Neural cell (in vitro differentiated cells): ENCODE results near the gene KCNQ5. TPM values are rescaled to one million over a fixed set of nuclear protein-coding genes. Genes with fewer than 3 reads are reported as not detected.

Source experiments
- H2AFZ ChIP-seq: fragments of 200-600, 300-800 bp; sonication (generic), shearing (Covaris generic); 2 replicates; pipeline ENCODE4 v1.6.0; 2014; ENCODE audit warnings: low read depth, mild to moderate bottlenecking, antibody characterized with exemption, low read length, moderate library complexity
- H3F3A ChIP-seq: fragments of 200-600 bp; shearing (Covaris generic); 2 replicates; pipeline ENCODE4 v1.6.1; 2016; ENCODE audit warnings: mild to moderate bottlenecking, moderate library complexity, mixed read lengths, antibody characterized with exemption, low read length; ENCODE audit not compliant: insufficient read depth, poor library complexity, severe bottlenecking
- H3K27ac ChIP-seq: fragments of 200-600, 300-800 bp; sonication (generic), shearing (Covaris generic); 2 replicates; pipeline ENCODE4 v1.5.1; 2014; ENCODE audit warnings: mild to moderate bottlenecking, low read length, moderate library complexity
- H3K27me3 ChIP-seq: fragments of 300-800, 200-600 bp; sonication (generic), shearing (Covaris generic); 2 replicates; pipeline ENCODE4 v1.6.0; 2014; ENCODE audit warnings: mild to moderate bottlenecking, low read depth, low read length, moderate library complexity; ENCODE audit not compliant: insufficient read depth
- H3K36me3 ChIP-seq: fragments of 300-800, 200-600 bp; sonication (generic), shearing (Covaris generic); 2 replicates; pipeline ENCODE4 v1.5.1; 2014; ENCODE audit warnings: mild to moderate bottlenecking, antibody characterized with exemption, low read length, moderate library complexity; ENCODE audit not compliant: insufficient read depth
- H3K4me2 ChIP-seq: fragments of 300-800, 200-600 bp; sonication (generic), shearing (Covaris generic); 2 replicates; pipeline ENCODE4 v1.6.0; 2014; ENCODE audit warnings: mild to moderate bottlenecking, low read length
- H3K4me3 ChIP-seq: fragments of 300-800, 200-600 bp; sonication (generic), shearing (Covaris generic); 2 replicates; pipeline ENCODE4 v1.5.1; 2014; ENCODE audit warnings: mild to moderate bottlenecking, low read length, moderate library complexity
- H3K79me2 ChIP-seq: fragments of 200-600 bp; shearing (Covaris generic); replicated peaks from 2 replicates; pipeline ENCODE4 v1.6.0; 2014; ENCODE audit warnings: mild to moderate bottlenecking, low read length, moderate library complexity; ENCODE audit not compliant: insufficient read depth
- H3K9ac ChIP-seq: fragments of 300-800, 200-600 bp; sonication (generic), shearing (Covaris generic); 2 replicates; pipeline ENCODE4 v1.6.1; 2016; ENCODE audit warnings: mild to moderate bottlenecking, low read length, mixed read lengths
- H3K9me2 ChIP-seq: fragments of 200-600 bp; shearing (Covaris generic); 2 replicates; pipeline ENCODE4 v1.6.1; 2016; ENCODE audit warnings: mild to moderate bottlenecking, low read length, mixed read lengths; ENCODE audit not compliant: insufficient read depth
- H3K9me3 ChIP-seq: fragments of 200-600, 300-800 bp; sonication (generic), shearing (Covaris generic); 2 replicates; pipeline ENCODE4 v1.6.1; 2016; ENCODE audit warnings: mild to moderate bottlenecking, mixed run types, low read length, moderate library complexity, mixed read lengths
- H4K20me1 ChIP-seq: fragments of 200-600 bp; shearing (Covaris generic); 2 replicates; pipeline ENCODE4 v1.6.1; 2016; ENCODE audit warnings: mild to moderate bottlenecking, mixed run types; ENCODE audit not compliant: insufficient read depth
- EP300 ChIP-seq: fragments of 450-650 bp; conservative IDR thresholded peaks from 2 replicates; pipeline ENCODE4 v1.6.1; 2014; ENCODE audit warnings: antibody characterized with exemption, mild to moderate bottlenecking, moderate library complexity; ENCODE audit not compliant: poor library complexity, severe bottlenecking
- EZH2 ChIP-seq: fragments of 200-600, 300-800 bp; shearing (Covaris generic), sonication (generic); IDR thresholded peaks from 2 replicates; pipeline ENCODE4 v1.6.1; 2014; ENCODE audit warnings: antibody characterized with exemption, low read length, borderline replicate concordance, mild to moderate bottlenecking; ENCODE audit not compliant: insufficient read depth, poor library complexity, severe bottlenecking
- MXI1 ChIP-seq: fragments of 450-650 bp; conservative IDR thresholded peaks from 2 replicates; pipeline ENCODE4 v1.6.1; 2014; ENCODE audit warnings: antibody characterized with exemption, mild to moderate bottlenecking; ENCODE audit not compliant: poor library complexity, severe bottlenecking
- POLR2AphosphoS5 ChIP-seq: IDR thresholded peaks from 2 replicates; pipeline ENCODE4 v1.6.1; 2012
- RAD21 ChIP-seq: fragments of 450-650 bp; conservative IDR thresholded peaks from 2 replicates; pipeline ENCODE4 v1.6.1; 2014; ENCODE audit warnings: antibody characterized with exemption, mild to moderate bottlenecking, moderate library complexity
- SMC3 ChIP-seq: fragments of 450-650 bp; conservative IDR thresholded peaks from 2 replicates; pipeline ENCODE4 v1.6.1; 2014; ENCODE audit warnings: antibody characterized with exemption, mild to moderate bottlenecking, moderate library complexity; ENCODE audit not compliant: poor library complexity
- TAF1 ChIP-seq: IDR thresholded peaks from 2 replicates; pipeline ENCODE4 v1.6.1; 2012; ENCODE audit warnings: low read depth
- polyA plus RNA-seq: library from polyadenylated mRNA; depleted of rRNA; stranded (reverse); fragments of >200 nt; gene quantifications from 2 replicates; pipeline ENCODE4 v1.2.3, GENCODE V29; 2014
- TF ChIP-seq, protein P1 (sequence below): fragments of 450-650 bp; IDR thresholded peaks from 2 replicates; pipeline ENCODE4 v1.5.1; 2014; ENCODE audit warnings: antibody characterized with exemption, mild to moderate bottlenecking, moderate library complexity; ENCODE audit not compliant: poor library complexity, severe bottlenecking
- TF ChIP-seq, protein P2 (sequence below): IDR thresholded peaks from 2 replicates; pipeline ENCODE4 v1.6.1; 2012; ENCODE audit warnings: borderline replicate concordance

The KCNQ5 gene
- polyA plus RNA-seq, 1 donor from 2014 or later, result 0.30 TPM

DNA sequence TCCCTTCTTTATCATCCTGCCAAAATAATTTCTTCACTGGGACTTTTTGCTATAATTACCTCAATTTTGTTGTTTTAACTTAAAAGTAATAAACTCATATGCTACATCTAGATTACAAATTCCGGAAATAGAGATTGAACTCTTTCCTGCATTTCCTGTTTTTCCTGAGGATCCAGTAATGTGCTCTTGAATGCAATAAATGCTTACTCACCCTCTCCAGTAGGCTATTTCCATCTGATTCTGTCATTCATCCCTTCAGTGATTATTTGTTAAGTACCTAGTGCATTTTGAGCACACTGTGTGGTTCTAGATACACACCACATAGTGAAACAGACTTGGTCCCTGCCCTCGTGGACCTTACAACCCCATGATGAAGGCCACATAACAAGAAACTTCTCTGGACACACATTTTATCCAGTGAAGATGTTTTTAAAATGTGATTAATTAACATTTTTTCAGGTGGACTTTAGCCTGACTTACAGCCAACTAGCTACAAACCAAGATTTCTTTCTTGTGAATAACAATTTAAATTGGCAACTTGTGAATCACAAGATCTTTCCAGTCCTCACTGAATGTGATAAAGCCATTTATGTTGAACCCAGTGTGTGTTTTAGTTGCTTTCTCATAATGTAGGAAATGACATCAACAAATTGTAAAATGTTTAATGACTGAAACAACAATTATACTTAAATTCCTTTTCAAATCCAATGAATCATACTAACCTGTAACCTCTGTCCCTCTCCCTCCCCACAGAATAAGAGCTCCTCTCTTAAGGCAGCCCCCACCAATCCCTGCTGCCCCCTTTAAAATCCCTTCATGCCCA is 331.2 kb downstream of the KCNQ5 start:
- Histone ChIP-seq H3K27ac (no peak overlapping the region), H3K9me2 (no peaks in the 10 kb centered on the region), H3K9me3 (no peaks in the 10 kb centered on the region), H3F3A (no peaks in the 10 kb centered on the region), H3K79me2 (no peaks in the 10 kb centered on the region), H3K9ac (no peak overlapping the region), H3K4me3 (no peak overlapping the region), H3K27me3 (no peaks in the 10 kb centered on the region), H3K4me2 (no peak overlapping the region), H4K20me1 (no peaks in the 10 kb centered on the region), H2AFZ (no peak overlapping the region), H3K36me3 (no peaks in the 10 kb centered on the region)
- TF ChIP-seq EP300 (no peak), MXI1 (no peak), RAD21 (no peak), TAF1 (no peak), SMC3 (no peak), EZH2 (no peak), POLR2AphosphoS5 (no peak)
- TF ChIP-seq, protein P1, sequence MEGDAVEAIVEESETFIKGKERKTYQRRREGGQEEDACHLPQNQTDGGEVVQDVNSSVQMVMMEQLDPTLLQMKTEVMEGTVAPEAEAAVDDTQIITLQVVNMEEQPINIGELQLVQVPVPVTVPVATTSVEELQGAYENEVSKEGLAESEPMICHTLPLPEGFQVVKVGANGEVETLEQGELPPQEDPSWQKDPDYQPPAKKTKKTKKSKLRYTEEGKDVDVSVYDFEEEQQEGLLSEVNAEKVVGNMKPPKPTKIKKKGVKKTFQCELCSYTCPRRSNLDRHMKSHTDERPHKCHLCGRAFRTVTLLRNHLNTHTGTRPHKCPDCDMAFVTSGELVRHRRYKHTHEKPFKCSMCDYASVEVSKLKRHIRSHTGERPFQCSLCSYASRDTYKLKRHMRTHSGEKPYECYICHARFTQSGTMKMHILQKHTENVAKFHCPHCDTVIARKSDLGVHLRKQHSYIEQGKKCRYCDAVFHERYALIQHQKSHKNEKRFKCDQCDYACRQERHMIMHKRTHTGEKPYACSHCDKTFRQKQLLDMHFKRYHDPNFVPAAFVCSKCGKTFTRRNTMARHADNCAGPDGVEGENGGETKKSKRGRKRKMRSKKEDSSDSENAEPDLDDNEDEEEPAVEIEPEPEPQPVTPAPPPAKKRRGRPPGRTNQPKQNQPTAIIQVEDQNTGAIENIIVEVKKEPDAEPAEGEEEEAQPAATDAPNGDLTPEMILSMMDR, result no peak
- TF ChIP-seq, protein P2, sequence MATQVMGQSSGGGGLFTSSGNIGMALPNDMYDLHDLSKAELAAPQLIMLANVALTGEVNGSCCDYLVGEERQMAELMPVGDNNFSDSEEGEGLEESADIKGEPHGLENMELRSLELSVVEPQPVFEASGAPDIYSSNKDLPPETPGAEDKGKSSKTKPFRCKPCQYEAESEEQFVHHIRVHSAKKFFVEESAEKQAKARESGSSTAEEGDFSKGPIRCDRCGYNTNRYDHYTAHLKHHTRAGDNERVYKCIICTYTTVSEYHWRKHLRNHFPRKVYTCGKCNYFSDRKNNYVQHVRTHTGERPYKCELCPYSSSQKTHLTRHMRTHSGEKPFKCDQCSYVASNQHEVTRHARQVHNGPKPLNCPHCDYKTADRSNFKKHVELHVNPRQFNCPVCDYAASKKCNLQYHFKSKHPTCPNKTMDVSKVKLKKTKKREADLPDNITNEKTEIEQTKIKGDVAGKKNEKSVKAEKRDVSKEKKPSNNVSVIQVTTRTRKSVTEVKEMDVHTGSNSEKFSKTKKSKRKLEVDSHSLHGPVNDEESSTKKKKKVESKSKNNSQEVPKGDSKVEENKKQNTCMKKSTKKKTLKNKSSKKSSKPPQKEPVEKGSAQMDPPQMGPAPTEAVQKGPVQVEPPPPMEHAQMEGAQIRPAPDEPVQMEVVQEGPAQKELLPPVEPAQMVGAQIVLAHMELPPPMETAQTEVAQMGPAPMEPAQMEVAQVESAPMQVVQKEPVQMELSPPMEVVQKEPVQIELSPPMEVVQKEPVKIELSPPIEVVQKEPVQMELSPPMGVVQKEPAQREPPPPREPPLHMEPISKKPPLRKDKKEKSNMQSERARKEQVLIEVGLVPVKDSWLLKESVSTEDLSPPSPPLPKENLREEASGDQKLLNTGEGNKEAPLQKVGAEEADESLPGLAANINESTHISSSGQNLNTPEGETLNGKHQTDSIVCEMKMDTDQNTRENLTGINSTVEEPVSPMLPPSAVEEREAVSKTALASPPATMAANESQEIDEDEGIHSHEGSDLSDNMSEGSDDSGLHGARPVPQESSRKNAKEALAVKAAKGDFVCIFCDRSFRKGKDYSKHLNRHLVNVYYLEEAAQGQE, result no peak

DNA sequence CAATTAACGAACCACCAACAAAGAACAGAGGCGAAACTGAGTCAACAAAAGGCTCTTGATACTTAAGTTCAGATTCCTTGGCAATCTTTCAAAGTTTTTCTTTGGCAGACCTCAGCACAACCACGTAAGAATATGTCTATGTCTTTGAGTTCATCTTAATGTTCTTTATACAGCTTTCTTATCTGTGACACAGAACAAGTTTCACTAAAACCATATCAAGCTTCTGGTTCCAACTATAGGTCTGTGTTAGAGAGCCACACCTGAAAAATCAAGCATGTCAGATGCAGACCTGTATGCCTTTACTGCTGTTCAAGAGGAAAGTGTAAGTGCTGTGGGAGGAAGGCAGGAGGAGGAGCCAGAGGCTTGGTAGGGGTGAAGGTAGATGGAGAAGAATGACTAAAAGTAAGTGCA is 332.1 kb downstream of the KCNQ5 start:
- no peak overlapping the region for H2AFZ ChIP-seq
- no peaks in the 10 kb centered on the region for H4K20me1 ChIP-seq

More for the DNA sequence above, 332.1 kb downstream of the KCNQ5 start:
- Histone ChIP-seq H3K9me2 (no peaks in the 10 kb centered on the region), H3K36me3 (no peaks in the 10 kb centered on the region), H3K9ac (no peak overlapping the region), H3K79me2 (no peaks in the 10 kb centered on the region), H3K4me2 (no peak overlapping the region), H3K4me3 (no peak overlapping the region), H3K27me3 (no peaks in the 10 kb centered on the region), H3F3A (no peaks in the 10 kb centered on the region), H3K27ac (no peak overlapping the region), H3K9me3 (no peaks in the 10 kb centered on the region)
- no peak for TF ChIP-seq RAD21
- no peak for TF ChIP-seq POLR2AphosphoS5
- no peak for TF ChIP-seq SMC3
- TF ChIP-seq, protein P2, result no peak
- TF ChIP-seq EP300, result no peak
- TF ChIP-seq, protein P1, result no peak
- TF ChIP-seq EZH2, result no peak
- no peak for TF ChIP-seq MXI1
- no peak for TF ChIP-seq TAF1
